Tibial nerve (tissue), 3 donors: ENCODE results near the gene SORBS1.

ENCODE experiments used
- POLR2A ChIP-seq, 2 donors: fragments of 450-650 bp; IDR thresholded peaks; one replicate each; pipeline ENCODE4 v1.6.1; 2017; ENCODE audit warnings: antibody characterized with exemption in 2 of 2, mild to moderate bottlenecking in 2 of 2, moderate library complexity in 2 of 2
- TF ChIP-seq, protein P1 (sequence below), 5 experiments: fragments of 200-600 bp in 3 of 5; fragments of 450-650 bp in 2 of 5; sonication (generic) in 3 of 5; IDR thresholded peaks; one replicate each; pipeline ENCODE4 v1.5.1; 2016 to 2019; ENCODE audit warnings: antibody characterized with exemption in 5 of 5, mild to moderate bottlenecking in 3 of 5, moderate library complexity in 2 of 5

GRCh38 chr10:95537542-95537927 lies 23.6 kb downstream of the SORBS1 start:
- TF ChIP-seq, protein P1, sequence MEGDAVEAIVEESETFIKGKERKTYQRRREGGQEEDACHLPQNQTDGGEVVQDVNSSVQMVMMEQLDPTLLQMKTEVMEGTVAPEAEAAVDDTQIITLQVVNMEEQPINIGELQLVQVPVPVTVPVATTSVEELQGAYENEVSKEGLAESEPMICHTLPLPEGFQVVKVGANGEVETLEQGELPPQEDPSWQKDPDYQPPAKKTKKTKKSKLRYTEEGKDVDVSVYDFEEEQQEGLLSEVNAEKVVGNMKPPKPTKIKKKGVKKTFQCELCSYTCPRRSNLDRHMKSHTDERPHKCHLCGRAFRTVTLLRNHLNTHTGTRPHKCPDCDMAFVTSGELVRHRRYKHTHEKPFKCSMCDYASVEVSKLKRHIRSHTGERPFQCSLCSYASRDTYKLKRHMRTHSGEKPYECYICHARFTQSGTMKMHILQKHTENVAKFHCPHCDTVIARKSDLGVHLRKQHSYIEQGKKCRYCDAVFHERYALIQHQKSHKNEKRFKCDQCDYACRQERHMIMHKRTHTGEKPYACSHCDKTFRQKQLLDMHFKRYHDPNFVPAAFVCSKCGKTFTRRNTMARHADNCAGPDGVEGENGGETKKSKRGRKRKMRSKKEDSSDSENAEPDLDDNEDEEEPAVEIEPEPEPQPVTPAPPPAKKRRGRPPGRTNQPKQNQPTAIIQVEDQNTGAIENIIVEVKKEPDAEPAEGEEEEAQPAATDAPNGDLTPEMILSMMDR (IDR thresholded peaks at IDR 0.05) = no peak
- TF ChIP-seq POLR2A (IDR thresholded peaks at IDR 0.05) = no peak
